Neuronal stem cell (in vitro differentiated cells): Measurements from ENCODE around the gene PCDHGA6.
"Not testable (repeated sequence)": the region's sequence is repeated elsewhere in the genome, so short reads cannot be mapped to it uniquely, and the experiment has no call there.

Source experiments
- DNase-seq: peaks from one replicate; pipeline ENCODE4 v3.0.0-alpha.2; 2013; ENCODE audit warnings: low spot score
- H2AFZ ChIP-seq: one replicate; pipeline ENCODE4 v1.6.1; 2013; ENCODE audit warnings: mild to moderate bottlenecking, low read length, inconsistent platforms
- H2AK5ac ChIP-seq: 2 replicates; pipeline ENCODE4 v1.6.1; 2013; ENCODE audit warnings: low read depth, mild to moderate bottlenecking, inconsistent platforms, low read length, moderate library complexity, mixed read lengths
- H2BK120ac ChIP-seq: 2 replicates; pipeline ENCODE4 v1.6.1; 2013; ENCODE audit warnings: low read depth, mild to moderate bottlenecking, inconsistent platforms, low read length, moderate library complexity, mixed read lengths
- H2BK12ac ChIP-seq: one replicate; pipeline ENCODE4 v1.6.1; 2013; ENCODE audit warnings: low read length, inconsistent platforms
- H2BK15ac ChIP-seq: 2 replicates; pipeline ENCODE4 v1.6.1; 2013; ENCODE audit warnings: mild to moderate bottlenecking, low read length, inconsistent platforms, mixed read lengths
- H2BK5ac ChIP-seq: one replicate; pipeline ENCODE4 v1.6.1; 2013; ENCODE audit warnings: inconsistent platforms, mild to moderate bottlenecking, low read length, moderate library complexity
- H3K14ac ChIP-seq: one replicate; pipeline ENCODE4 v1.6.1; 2013; ENCODE audit warnings: low read length, inconsistent platforms
- H3K18ac ChIP-seq: 2 replicates; pipeline ENCODE4 v1.6.1; 2013; ENCODE audit warnings: low read length, inconsistent platforms
- H3K23ac ChIP-seq: 2 replicates; pipeline ENCODE4 v1.6.1; 2013; ENCODE audit warnings: low read depth, mild to moderate bottlenecking, mixed read lengths, low read length, inconsistent platforms; ENCODE audit not compliant: poor library complexity
- H3K27ac ChIP-seq: replicated peaks from 3 replicates; pipeline ENCODE4 v1.5.1; 2013; ENCODE audit warnings: low read length, inconsistent platforms
- H3K27me3 ChIP-seq, 3 experiments: 2 replicates each; pipeline ENCODE4 v1.6.1; 2013; ENCODE audit warnings: low read length in 3 of 3, mild to moderate bottlenecking in 2 of 3, inconsistent platforms in 1 of 3, low read depth in 1 of 3, mixed read lengths in 1 of 3, moderate library complexity in 1 of 3; ENCODE audit not compliant: control insufficient read depth in 3 of 3, insufficient read depth in 3 of 3
- H3K36me3 ChIP-seq, 2 donors: replicated peaks in 1 of 2; 2 replicates each; pipeline ENCODE4 v1.6.1; 2013; ENCODE audit warnings: low read length in 2 of 2; ENCODE audit not compliant: control insufficient read depth in 2 of 2, insufficient read depth in 2 of 2
- H3K4ac ChIP-seq: 2 replicates; pipeline ENCODE4 v1.6.1; 2013; ENCODE audit warnings: inconsistent platforms, mild to moderate bottlenecking, low read length, moderate library complexity
- H3K4me1 ChIP-seq, 2 donors: 1 replicate in 1 of 2; 2 replicates in 1 of 2; pipeline ENCODE4 v1.6.1; 2013; ENCODE audit warnings: low read length in 2 of 2, low read depth in 1 of 2; ENCODE audit not compliant: control insufficient read depth in 2 of 2, insufficient read depth in 1 of 2
- H3K4me2 ChIP-seq: one replicate; pipeline ENCODE4 v1.6.1; 2013; ENCODE audit warnings: mild to moderate bottlenecking, low read length, inconsistent platforms; ENCODE audit not compliant: insufficient read depth, poor library complexity, severe bottlenecking
- H3K4me3 ChIP-seq, 2 donors: 2 replicates each; pipeline ENCODE4 v1.5.1; 2013; ENCODE audit warnings: low read length in 2 of 2, mild to moderate bottlenecking in 2 of 2, inconsistent platforms in 1 of 2, moderate library complexity in 1 of 2
- H3K79me1 ChIP-seq: one replicate; pipeline ENCODE4 v1.6.1; 2013; ENCODE audit warnings: low read depth, mild to moderate bottlenecking, inconsistent platforms, low read length, moderate library complexity
- H3K9ac ChIP-seq: one replicate; pipeline ENCODE4 v1.6.1; 2013; ENCODE audit warnings: mild to moderate bottlenecking, low read depth, low read length, inconsistent platforms; ENCODE audit not compliant: poor library complexity
- H3K9me3 ChIP-seq, 2 donors: replicated peaks in 1 of 2; 2 replicates each; pipeline versions ENCODE3 to v1.6.1; 2013; ENCODE audit warnings: low read length in 2 of 2, mild to moderate bottlenecking in 2 of 2, inconsistent platforms in 1 of 2, low read depth in 1 of 2, mixed read lengths in 1 of 2, moderate library complexity in 1 of 2; ENCODE audit not compliant: control insufficient read depth in 2 of 2, insufficient read depth in 1 of 2
- H4K8ac ChIP-seq: one replicate; pipeline ENCODE4 v1.6.1; 2013; ENCODE audit warnings: low read depth, mild to moderate bottlenecking, inconsistent platforms, low read length, moderate library complexity
- H4K91ac ChIP-seq: one replicate; pipeline ENCODE4 v1.6.1; 2013; ENCODE audit warnings: low read length, low read depth, mild to moderate bottlenecking, inconsistent platforms; ENCODE audit not compliant: poor library complexity
- WGBS, 2 donors: extraction: QIAGEN DNeasy Blood & Tissue Kit; methylation state at CpG; one replicate each; pipeline ENCODE4 v1.1.7; 2013; ENCODE audit warnings: missing lambda C conversion rate in 2 of 2, mixed read lengths in 1 of 2; ENCODE audit not compliant: insufficient read length in 2 of 2, insufficient replicate concordance in 1 of 2; ENCODE audit errors: extremely low coverage in 2 of 2; 5-methylcytosine and 5-hydroxymethylcytosine counted together

The PCDHGA6 gene

DNA sequence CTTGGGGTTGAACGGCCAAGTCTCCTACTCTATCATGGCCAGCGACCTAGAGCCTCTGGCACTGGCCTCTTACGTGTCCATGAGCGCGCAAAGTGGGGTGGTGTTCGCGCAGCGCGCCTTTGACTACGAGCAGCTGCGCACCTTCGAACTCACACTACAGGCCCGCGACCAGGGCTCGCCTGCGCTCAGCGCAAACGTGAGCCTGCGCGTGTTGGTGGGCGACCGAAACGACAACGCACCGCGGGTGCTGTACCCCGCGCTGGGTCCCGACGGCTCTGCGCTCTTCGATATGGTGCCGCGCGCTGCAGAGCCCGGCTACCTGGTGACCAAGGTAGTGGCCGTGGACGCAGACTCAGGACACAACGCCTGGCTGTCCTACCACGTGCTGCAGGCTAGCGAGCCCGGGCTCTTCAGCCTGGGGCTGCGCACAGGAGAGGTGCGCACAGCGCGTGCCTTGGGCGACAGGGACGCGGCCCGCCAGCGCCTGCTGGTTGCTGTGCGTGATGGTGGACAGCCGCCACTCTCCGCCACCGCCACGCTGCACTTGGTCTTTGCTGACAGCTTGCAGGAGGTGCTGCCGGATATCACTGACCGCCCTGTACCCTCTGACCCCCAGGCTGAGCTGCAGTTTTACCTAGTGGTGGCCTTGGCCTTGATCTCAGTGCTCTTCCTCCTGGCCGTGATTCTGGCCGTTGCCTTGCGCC is 26.0 kb downstream of the PCDHGA6 start:
- H3K14ac ChIP-seq, result no peak overlapping the region
- no peaks in the 10 kb centered on the region for H3K4me1 ChIP-seq
- no peak overlapping the region for H2BK15ac ChIP-seq
- H2AFZ ChIP-seq, result no peak overlapping the region
- H3K18ac ChIP-seq, result no peak overlapping the region
- H4K91ac ChIP-seq, result peak overlapping the region; percentile 64
- peak overlapping the region; percentile 84 for H2AK5ac ChIP-seq
- no peak overlapping the region for H4K8ac ChIP-seq
- H3K9ac ChIP-seq, result peak overlapping the region; percentile 44
- H3K79me1 ChIP-seq, result peaks cover under 1% of the 10 kb centered on the region
- H3K9me3 ChIP-seq, result peaks cover 29 to 74% of the 10 kb centered on the region in 2 donors
- H3K23ac ChIP-seq, result peak overlapping the region; percentile 31
- no peak for DNase-seq
- no peak overlapping the region for H3K27ac ChIP-seq
- no peak overlapping the region for H3K4ac ChIP-seq
- peak overlapping the region; percentile 41 for H2BK120ac ChIP-seq
- H2BK12ac ChIP-seq, result no peak overlapping the region
- H3K27me3 ChIP-seq, result no peaks in the 10 kb centered on the region
- peak overlapping the region in 1 of 2 donors; percentile 19 for H3K4me3 ChIP-seq
- H3K4me2 ChIP-seq, result no peak overlapping the region
- no CpG with 5 or more reads among the region's 61 CpGs for WGBS, 2 donors
- H3K36me3 ChIP-seq, result no peaks in the 10 kb centered on the region
- no peak overlapping the region for H2BK5ac ChIP-seq

GRCh38 chr5:141402553-141403243 is 29.0 kb downstream of the PCDHGA6 start, which contains the start of gene PCDHGA9:
TSS of gene PCDHGA9 (plus strand) at chr5:141402778. CDS start at chr5:141402953, 175 bp downstream.
- H4K91ac ChIP-seq, result no peak within 1 kb of the TSS
- peaks cover 33 to 81% of the 10 kb centered on the region in 2 donors for H3K9me3 ChIP-seq
- no peak within 1 kb of the TSS for H2BK15ac ChIP-seq
- H3K4ac ChIP-seq, result no peak within 1 kb of the TSS
- no CpG with 5 or more reads among the region's 27 CpGs for WGBS, 2 donors
- no peak within 1 kb of the TSS for H3K18ac ChIP-seq
- no peak within 1 kb of the TSS for H3K14ac ChIP-seq
- no peaks in the 10 kb centered on the region for H3K4me1 ChIP-seq
- no peaks in the 10 kb centered on the region for H3K79me1 ChIP-seq
- H2BK5ac ChIP-seq, result no peak within 1 kb of the TSS
- H2BK120ac ChIP-seq, result no peak within 1 kb of the TSS
- H3K9ac ChIP-seq, result no peak within 1 kb of the TSS
- no peak within 1 kb of the TSS for H3K27ac ChIP-seq
- no peak within 1 kb of the TSS for H3K4me2 ChIP-seq
- no peak within 1 kb of the TSS for H3K23ac ChIP-seq
- peak within 1 kb of the TSS; percentile 47 for H2AFZ ChIP-seq
- no peak within 1 kb of the TSS for H4K8ac ChIP-seq
- H3K27me3 ChIP-seq, result no peaks in the 10 kb centered on the region
- no peak within 1 kb of the TSS for H2BK12ac ChIP-seq
- no peak within 1 kb of the TSS for H2AK5ac ChIP-seq
- H3K4me3 ChIP-seq, result no peak within 1 kb of the TSS
- DNase-seq, result no peak
- no peaks in the 10 kb centered on the region for H3K36me3 ChIP-seq

DNA sequence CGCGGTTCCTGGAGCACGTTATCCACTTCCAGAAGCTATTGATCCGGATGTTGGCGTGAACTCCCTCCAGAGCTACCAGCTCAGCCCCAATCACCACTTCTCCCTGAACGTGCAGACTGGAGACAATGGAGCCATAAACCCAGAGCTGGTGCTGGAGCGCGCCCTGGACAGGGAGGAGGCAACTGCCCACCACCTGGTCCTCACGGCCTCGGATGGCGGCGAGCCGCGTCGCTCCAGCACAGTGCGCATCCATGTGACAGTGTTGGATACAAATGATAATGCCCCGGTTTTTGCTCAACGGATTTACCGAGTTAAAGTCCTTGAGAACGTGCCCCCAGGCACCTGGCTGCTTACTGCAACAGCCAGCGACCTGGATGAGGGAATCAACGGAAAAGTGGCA is 29.7 kb downstream of the PCDHGA6 start:
- no peak for DNase-seq
- Histone ChIP-seq H2AFZ (no peak overlapping the region), H3K4ac (no peak overlapping the region), H4K8ac (no peak overlapping the region), H3K27ac (no peak overlapping the region), H3K18ac (no peak overlapping the region), H3K36me3 (no peaks in the 10 kb centered on the region), H3K4me2 (no peak overlapping the region), H2BK120ac (no peak overlapping the region), H3K4me1 (no peaks in the 10 kb centered on the region), H3K27me3 (no peaks in the 10 kb centered on the region), H3K79me1 (no peaks in the 10 kb centered on the region), H4K91ac (no peak overlapping the region), H3K9me3 (peaks cover 33 to 84% of the 10 kb centered on the region in 2 donors), H3K14ac (no peak overlapping the region), H2BK12ac (no peak overlapping the region), H2AK5ac (no peak overlapping the region), H3K4me3 (no peak overlapping the region), H3K23ac (no peak overlapping the region), H2BK5ac (no peak overlapping the region), H2BK15ac (no peak overlapping the region), H3K9ac (no peak overlapping the region)
- WGBS, 2 donors, result no CpG with 5 or more reads among the region's 22 CpGs

- no CpG with 5 or more reads among the region's 51 CpGs for WGBS, 2 donors
- H2BK12ac ChIP-seq, H3K14ac ChIP-seq, H3K79me1 ChIP-seq, H2BK120ac ChIP-seq, H3K27me3 ChIP-seq, H4K8ac ChIP-seq, H2BK5ac ChIP-seq, H2AK5ac ChIP-seq, H3K4ac ChIP-seq, H3K9ac ChIP-seq, H2BK15ac ChIP-seq, H3K23ac ChIP-seq, H3K4me1 ChIP-seq, H4K91ac ChIP-seq: not testable (repeated sequence)
- H3K4me2 ChIP-seq, result peak within 1 kb of the TSS; percentile 56
- peak within 1 kb of the TSS; percentile 62 for H3K27ac ChIP-seq
- H3K4me3 ChIP-seq, result peak within 1 kb of the TSS; percentile 48 to 83
- peaks cover 42 to 93% of the 10 kb centered on the region in 2 donors for H3K9me3 ChIP-seq
- DNase-seq, result peak; percentile 66
- H3K36me3 ChIP-seq, result peaks cover 6 to 18% of the 10 kb centered on the region in 2 donors
- H3K18ac ChIP-seq, result peak within 1 kb of the TSS; percentile 6
- H2AFZ ChIP-seq, result peak within 1 kb of the TSS; percentile 70
Observed at GRCh38 chr5:141407790-141408505, 34.3 kb downstream of the PCDHGA6 start, which contains the start of gene PCDHGB6. TSS of gene PCDHGB6 (plus strand) at chr5:141408021. CDS start at chr5:141408203, 182 bp downstream.
